ENCODE data around the gene CT83. TPM values are rescaled to one million over a fixed set of nuclear protein-coding genes. Genes with fewer than 3 reads are reported as not detected.

The CT83 gene
- polyA plus RNA-seq, 1 donor from 2014 or later: not detected

GRCh38 chrX:116435597-116435996, 27.2 kb downstream of the CT83 start (continued):
- TF ChIP-seq EZH2 (IDR thresholded peaks at IDR 0.05; ENCODE audit: borderline replicate concordance, insufficient read depth, low read length, poor library complexity, severe bottlenecking) (no peak), RAD21 (conservative IDR thresholded peaks at IDR 0.05) (no peak), POLR2AphosphoS5 (IDR thresholded peaks at IDR 0.05) (no peak)

GRCh38 chrX:116427978-116428377, 34.8 kb downstream of the CT83 start:
- Histone ChIP-seq H3K4me3 (ENCODE audit: low read length) (no peak overlapping the region), H3K4me2 (ENCODE audit: low read length) (no peak overlapping the region), H4K20me1 (ENCODE audit: insufficient read depth) (no peaks in the 10 kb centered on the region), H3K9me2 (ENCODE audit: insufficient read depth, low read length) (no peaks in the 10 kb centered on the region), H3K9me3 (ENCODE audit: low read length) (no peaks in the 10 kb centered on the region), H3K9ac (ENCODE audit: low read length) (no peak overlapping the region), H3F3A (ENCODE audit: insufficient read depth, low read length, poor library complexity, severe bottlenecking) (no peaks in the 10 kb centered on the region), H3K79me2 (replicated peaks; ENCODE audit: insufficient read depth, low read length) (no peaks in the 10 kb centered on the region), H3K27ac (ENCODE audit: low read length) (no peak overlapping the region), H2AFZ (ENCODE audit: low read depth, low read length) (no peak overlapping the region), H3K27me3 (ENCODE audit: insufficient read depth, low read depth, low read length) (no peaks in the 10 kb centered on the region), H3K36me3 (ENCODE audit: insufficient read depth, low read length) (no peaks in the 10 kb centered on the region)
- TF ChIP-seq SMC3 (conservative IDR thresholded peaks at IDR 0.05; ENCODE audit: poor library complexity) (no peak), REST (IDR thresholded peaks at IDR 0.05; ENCODE audit: borderline replicate concordance) (no peak), POLR2AphosphoS5 (IDR thresholded peaks at IDR 0.05) (no peak), CTCF (IDR thresholded peaks at IDR 0.05; ENCODE audit: poor library complexity, severe bottlenecking) (no peak), MXI1 (conservative IDR thresholded peaks at IDR 0.05; ENCODE audit: poor library complexity, severe bottlenecking) (no peak), EZH2 (IDR thresholded peaks at IDR 0.05; ENCODE audit: borderline replicate concordance, insufficient read depth, low read length, poor library complexity, severe bottlenecking) (no peak), EP300 (conservative IDR thresholded peaks at IDR 0.05; ENCODE audit: poor library complexity, severe bottlenecking) (no peak), RAD21 (conservative IDR thresholded peaks at IDR 0.05) (no peak), TAF1 (IDR thresholded peaks at IDR 0.05; ENCODE audit: low read depth) (no peak)

DNA sequence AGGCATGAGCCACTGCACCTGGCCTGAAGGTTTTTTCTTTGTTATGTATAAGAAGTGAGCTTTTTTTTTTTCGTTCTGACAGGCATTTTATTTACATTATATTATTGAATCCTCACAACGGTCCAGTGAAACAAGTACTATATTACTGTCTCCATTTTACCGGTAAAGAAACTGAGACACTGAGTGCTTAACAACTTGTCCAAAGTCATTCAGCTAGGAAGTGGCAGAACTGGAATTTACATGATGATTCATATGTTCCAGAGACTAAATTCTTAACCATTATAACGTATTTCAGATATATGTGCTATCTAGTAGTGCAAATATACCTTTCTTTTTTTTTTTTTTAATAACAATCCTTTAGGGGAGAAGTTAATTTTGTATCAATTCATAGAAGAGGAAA, 44.8 kb downstream of the CT83 start:
- H3K27me3 ChIP-seq (ENCODE audit: insufficient read depth, low read depth, low read length): no peaks in the 10 kb centered on the region

More for the DNA sequence above, 44.8 kb downstream of the CT83 start:
- no peak overlapping the region for H3K9ac ChIP-seq (ENCODE audit: low read length)
- H3K9me2 ChIP-seq (ENCODE audit: insufficient read depth, low read length): no peaks in the 10 kb centered on the region
- H3K4me2 ChIP-seq (ENCODE audit: low read length): no peak overlapping the region
- H3K79me2 ChIP-seq (replicated peaks; ENCODE audit: insufficient read depth, low read length): no peaks in the 10 kb centered on the region
- no peak overlapping the region for H3K27ac ChIP-seq (ENCODE audit: low read length)
- H3K36me3 ChIP-seq (ENCODE audit: insufficient read depth, low read length): no peaks in the 10 kb centered on the region
- H2AFZ ChIP-seq (ENCODE audit: low read depth, low read length): no peak overlapping the region
- H3K9me3 ChIP-seq (ENCODE audit: low read length): no peaks in the 10 kb centered on the region
- TF ChIP-seq RAD21 (conservative IDR thresholded peaks at IDR 0.05): no peak
- TF ChIP-seq CTCF (IDR thresholded peaks at IDR 0.05; ENCODE audit: poor library complexity, severe bottlenecking): no peak
- no peak for TF ChIP-seq POLR2AphosphoS5 (IDR thresholded peaks at IDR 0.05)
- H4K20me1 ChIP-seq (ENCODE audit: insufficient read depth): no peaks in the 10 kb centered on the region
- no peaks in the 10 kb centered on the region for H3F3A ChIP-seq (ENCODE audit: insufficient read depth, low read length, poor library complexity, severe bottlenecking)
- H3K4me3 ChIP-seq (ENCODE audit: low read length): no peak overlapping the region
